Inferior parietal cortex (tissue), 1 donor: ENCODE measurements around the gene ARHGAP23.
A peak's percentile ranks its signal among the peaks of the same experiment; 100 is the strongest.

Experiments
- DNase-seq: peaks from one replicate; pipeline ENCODE4 v3.0.0-alpha.2; 2016; ENCODE audit errors: extremely low spot score

The ARHGAP23 gene

GRCh38 chr17:38551121-38551520, 122.9 kb downstream of the ARHGAP23 start:
- no peak for DNase-seq

GRCh38 chr17:38552343-38552742, 124.1 kb downstream of the ARHGAP23 start:
- DNase-seq, result no peak

DNA sequence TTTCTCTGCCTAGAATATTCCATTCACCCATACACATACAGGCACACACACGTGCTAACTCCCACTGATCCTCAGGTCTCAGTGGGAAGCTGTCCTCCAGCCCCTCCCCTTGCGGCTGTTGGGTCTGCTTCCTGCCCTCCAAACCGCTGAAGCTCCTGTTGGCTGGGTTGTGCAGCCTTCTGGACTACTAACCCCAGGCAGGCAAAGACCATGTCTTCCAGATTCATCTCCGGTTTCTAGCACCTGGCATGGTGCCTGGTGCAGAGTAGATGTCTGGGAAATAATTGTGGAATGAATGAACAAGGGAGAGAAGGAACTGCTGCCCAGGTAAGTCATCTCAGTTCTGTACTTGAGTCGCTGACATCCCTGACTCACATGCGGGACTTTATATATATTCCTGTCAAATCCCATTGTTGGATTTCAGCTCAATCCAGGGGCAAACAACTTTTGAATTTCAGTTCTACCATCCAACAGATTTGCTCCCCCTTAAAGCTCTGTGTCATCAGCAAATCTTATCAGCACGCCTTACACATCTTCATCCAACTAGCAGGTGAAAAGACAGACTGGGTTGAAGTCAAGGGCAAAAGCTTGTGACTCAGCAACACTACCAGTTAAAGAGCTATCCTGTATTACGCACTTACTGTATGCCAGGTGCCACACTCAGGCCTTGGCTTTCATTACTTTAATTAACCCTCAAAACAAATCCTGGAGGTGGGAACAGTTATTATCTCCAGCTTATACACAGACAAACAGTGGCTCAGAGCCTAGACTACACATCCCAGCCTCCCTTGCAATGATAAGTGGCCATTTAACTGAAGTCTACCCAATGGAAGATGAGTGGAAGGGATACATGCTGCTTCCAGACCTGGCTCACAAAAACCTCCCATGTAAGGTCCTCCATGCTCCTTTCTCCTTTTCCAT, 126.4 kb downstream of the ARHGAP23 start:
- no peak for DNase-seq

- no peak for DNase-seq
Measured at GRCh38 chr17:38556239-38556638, 128.0 kb downstream of the ARHGAP23 start.

- DNase-seq, result no peak
Measured at GRCh38 chr17:38557396-38557795, 129.1 kb downstream of the ARHGAP23 start.

- peak; percentile 96 for DNase-seq
Measured at GRCh38 chr17:38557836-38558727, 129.8 kb downstream of the ARHGAP23 start.

DNA sequence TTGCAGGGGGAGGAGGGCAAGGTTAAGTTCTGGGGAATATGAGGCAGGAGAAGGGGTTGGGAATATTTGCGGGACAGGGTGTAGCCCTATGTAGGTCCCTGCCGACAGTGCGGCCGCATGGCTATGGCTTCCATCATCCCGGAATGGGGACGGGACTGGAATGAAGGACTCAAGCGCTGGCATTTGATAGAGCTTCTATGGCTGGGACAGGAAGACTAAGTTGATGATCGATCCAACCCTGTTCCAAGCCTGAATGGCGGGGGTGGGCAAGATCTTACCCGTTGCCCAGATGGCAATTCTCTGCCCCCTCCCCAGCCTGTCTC, 130.4 kb downstream of the ARHGAP23 start:
- DNase-seq, result no peak

DNA sequence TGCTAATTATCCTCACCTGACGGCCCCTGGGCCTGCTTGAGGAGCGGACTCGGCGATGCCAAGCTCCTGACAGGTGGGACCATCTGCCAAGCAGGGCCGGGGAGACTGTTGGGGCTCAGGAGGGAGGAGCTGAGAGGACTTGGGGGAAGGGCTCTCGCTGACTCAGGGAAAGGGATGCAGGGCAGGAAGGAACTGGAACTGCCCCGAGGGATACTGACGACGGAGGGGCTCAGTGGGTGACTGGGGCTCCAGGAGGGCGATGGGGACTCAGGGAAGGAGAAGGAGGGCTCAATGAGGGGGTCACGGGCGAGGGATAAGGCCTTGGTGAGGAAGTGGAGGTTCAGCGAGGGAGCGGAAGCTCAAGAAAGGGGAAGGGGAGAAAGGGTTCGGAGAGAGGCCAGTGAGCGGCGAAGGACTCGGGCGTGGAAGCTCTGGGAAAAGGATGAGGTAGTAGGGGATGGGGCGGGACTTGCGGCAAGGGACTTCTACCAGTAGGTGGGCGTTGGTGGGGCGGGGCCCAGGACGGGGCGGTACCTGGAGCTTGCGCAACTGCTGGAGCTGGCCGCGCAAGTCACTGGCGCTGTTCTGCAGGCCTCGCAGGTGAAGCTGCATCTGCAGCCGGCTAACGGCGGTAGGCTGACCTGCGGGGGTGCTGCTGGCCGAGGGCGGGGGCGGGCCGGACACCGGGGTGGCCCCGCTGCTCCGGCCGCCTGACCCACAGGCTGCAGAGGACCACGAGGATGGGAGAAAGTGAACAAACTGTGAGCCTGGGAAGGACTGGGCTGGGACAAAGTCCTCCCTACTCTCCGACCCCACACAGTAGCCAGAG, 131.0 kb downstream of the ARHGAP23 start:
- DNase-seq, result no peak

- DNase-seq, result no peak
Measured at GRCh38 chr17:38559880-38560230, 131.6 kb downstream of the ARHGAP23 start.

DNA sequence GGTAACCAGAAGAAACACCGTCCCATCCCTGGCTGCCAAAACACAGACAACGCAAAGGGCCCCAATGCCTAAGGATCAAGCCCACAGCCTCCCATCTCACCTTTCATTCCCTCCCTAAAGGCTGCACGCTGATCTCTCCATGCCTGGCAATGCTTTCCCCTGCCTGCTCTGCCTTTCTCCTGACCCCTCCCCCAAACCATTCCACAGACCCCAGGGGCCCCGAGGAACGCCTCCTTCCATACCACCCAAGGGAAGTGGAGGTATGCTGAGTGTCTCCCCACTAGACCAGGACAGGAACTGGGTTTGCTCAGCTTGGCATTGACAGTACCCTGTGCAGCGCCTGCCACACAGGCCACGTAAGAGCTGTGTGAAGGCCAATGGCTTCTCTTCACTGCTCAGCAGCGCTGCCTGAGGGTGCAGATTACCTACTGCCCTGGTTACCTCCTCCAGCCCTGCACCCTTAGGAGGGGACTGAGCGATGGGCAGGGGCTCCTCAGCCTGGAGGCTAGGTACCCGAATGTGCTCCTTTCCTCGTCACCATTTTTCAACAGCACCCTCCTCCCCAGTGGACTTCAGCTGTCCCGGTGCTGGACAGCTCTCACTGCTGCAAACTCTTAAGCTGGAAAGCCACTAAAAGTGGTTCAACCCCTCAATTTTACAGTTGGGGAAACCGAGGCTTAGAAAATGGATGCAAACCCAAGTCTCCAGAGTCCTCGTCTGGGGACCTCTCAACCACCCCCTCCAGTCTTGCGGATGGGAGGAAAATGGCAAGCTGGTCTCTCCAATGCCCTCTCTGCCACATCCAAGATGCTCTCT, 132.4 kb downstream of the ARHGAP23 start:
- DNase-seq, result no peak

GRCh38 chr17:38561416-38562214, 133.4 kb downstream of the ARHGAP23 start:
- no peak for DNase-seq
